Naive thymus-derived CD4-positive, alpha-beta T cell (primary cell): ENCODE results near the gene MYO16. TPM values are rescaled to one million over a fixed set of nuclear protein-coding genes. Genes with fewer than 3 reads are reported as not detected.

Source experiments
- ATAC-seq: fragments of 150-1000 bp; cut with Tn5 transposase; 2 replicates; pipeline ENCODE4 v1.10.0; 2021; ENCODE audit warnings: mild to moderate bottlenecking, moderate library complexity
- CTCF ChIA-PET: fragments of 350-600 bp; sonication (Branson Sonifier 250); formaldehyde crosslinking; loops from one replicate; lab custom pipeline; 2021; ENCODE audit warnings: antibody characterized with exemption; lab: Charles Lee
- POLR2A ChIA-PET: fragments of 350-600 bp; sonication (Branson Sonifier 250); formaldehyde crosslinking; loops from one replicate; lab custom pipeline; 2021; ENCODE audit warnings: antibody characterized with exemption, inconsistent platforms; lab: Charles Lee
- DNase-seq, 9 donors: peaks; one replicate each; pipeline versions ENCODE4 v3.0.0 to v3.0.0-alpha.2; 2020 to 2022; ENCODE audit warnings: mixed read lengths in 1 of 9
- H3K27ac ChIP-seq: one replicate; pipeline ENCODE4 v1.7.0; 2013; ENCODE audit warnings: mild to moderate bottlenecking, low read depth, low read length, moderate library complexity
- H3K27me3 ChIP-seq, 2 donors: one replicate each; pipeline ENCODE4 v1.7.0; 2013; ENCODE audit warnings: low read length in 2 of 2, mild to moderate bottlenecking in 2 of 2, moderate library complexity in 2 of 2; ENCODE audit not compliant: control insufficient read depth in 2 of 2, insufficient read depth in 2 of 2
- H3K36me3 ChIP-seq, 3 experiments: 1 replicate in 2 of 3; 2 replicates in 1 of 3; pipeline ENCODE4 v1.7.0; 2013; ENCODE audit warnings: low read length in 3 of 3, mild to moderate bottlenecking in 3 of 3, moderate library complexity in 1 of 3; ENCODE audit not compliant: insufficient read depth in 3 of 3, control insufficient read depth in 2 of 3
- H3K4me1 ChIP-seq, 2 donors: one replicate each; pipeline ENCODE4 v1.7.0; 2013; ENCODE audit warnings: low read length in 2 of 2, mild to moderate bottlenecking in 2 of 2, moderate library complexity in 1 of 2; ENCODE audit not compliant: control insufficient read depth in 2 of 2, insufficient read depth in 2 of 2
- H3K4me3 ChIP-seq: 2 replicates; pipeline ENCODE4 v1.7.0; 2013; ENCODE audit warnings: mild to moderate bottlenecking, low read length
- H3K9me3 ChIP-seq, 3 experiments: 1 replicate in 2 of 3; 2 replicates in 1 of 3; pipeline ENCODE4 v1.7.0; 2013; ENCODE audit warnings: low read length in 3 of 3; ENCODE audit not compliant: control insufficient read depth in 2 of 3
- H3K27ac Mint-ChIP-seq, 9 donors: one replicate each; pipeline ENCODE4 v1.8.0; 2020 to 2022; ENCODE audit warnings: mixed read lengths in 9 of 9, mild to moderate bottlenecking in 8 of 9, moderate library complexity in 5 of 9, inconsistent platforms in 2 of 9
- H3K27me3 Mint-ChIP-seq, 5 donors: one replicate each; pipeline ENCODE4 v1.8.0; 2021 to 2022; ENCODE audit warnings: mixed read lengths in 5 of 5, mild to moderate bottlenecking in 1 of 5
- H3K36me3 Mint-ChIP-seq, 5 donors: one replicate each; pipeline ENCODE4 v1.8.0; 2020 to 2022; ENCODE audit warnings: mixed read lengths in 5 of 5, mild to moderate bottlenecking in 3 of 5, inconsistent platforms in 1 of 5
- H3K4me1 Mint-ChIP-seq, 7 donors: one replicate each; pipeline ENCODE4 v1.8.0; 2020 to 2022; ENCODE audit warnings: mixed read lengths in 7 of 7, mild to moderate bottlenecking in 3 of 7, inconsistent platforms in 1 of 7
- H3K4me3 Mint-ChIP-seq, 10 donors: one replicate each; pipeline ENCODE4 v1.8.0; 2020 to 2022; ENCODE audit warnings: mild to moderate bottlenecking in 10 of 10, mixed read lengths in 10 of 10, moderate library complexity in 6 of 10, inconsistent platforms in 2 of 10
- H3K9me3 Mint-ChIP-seq, 11 donors: one replicate each; pipeline ENCODE4 v1.8.0; 2020 to 2022; ENCODE audit warnings: mixed read lengths in 11 of 11, mild to moderate bottlenecking in 4 of 11, inconsistent platforms in 1 of 11, moderate library complexity in 1 of 11
- intact Hi-C, 2 donors: fragments of 100-400 bp; cut with micrococcal nuclease; formaldehyde crosslinking; loops; one replicate each; pipeline ENCODE4 v1.15.1; 2023
- polyA plus RNA-seq, 2 donors: library from polyadenylated mRNA; unstranded; fragments of 300-500 nt; fragmentation: Illumina TruSeq; gene quantifications; one replicate each; pipeline ENCODE4 v1.2.3, GENCODE V29; 2021
- total RNA-seq, 6 experiments: library from RNA in 5 of 6; stranded (reverse) in 5 of 6; gene quantifications; 1 replicate in 5 of 6; 2 replicates in 1 of 6; pipeline ENCODE4 v1.2.3 and lab custom pipeline; 2021 to 2026

MYO16 gene
- total and polyA plus RNA-seq, 7 experiments from 2014 or later: 0.10 to 1.4 (median 1.4) TPM; not detected in 4

DNA sequence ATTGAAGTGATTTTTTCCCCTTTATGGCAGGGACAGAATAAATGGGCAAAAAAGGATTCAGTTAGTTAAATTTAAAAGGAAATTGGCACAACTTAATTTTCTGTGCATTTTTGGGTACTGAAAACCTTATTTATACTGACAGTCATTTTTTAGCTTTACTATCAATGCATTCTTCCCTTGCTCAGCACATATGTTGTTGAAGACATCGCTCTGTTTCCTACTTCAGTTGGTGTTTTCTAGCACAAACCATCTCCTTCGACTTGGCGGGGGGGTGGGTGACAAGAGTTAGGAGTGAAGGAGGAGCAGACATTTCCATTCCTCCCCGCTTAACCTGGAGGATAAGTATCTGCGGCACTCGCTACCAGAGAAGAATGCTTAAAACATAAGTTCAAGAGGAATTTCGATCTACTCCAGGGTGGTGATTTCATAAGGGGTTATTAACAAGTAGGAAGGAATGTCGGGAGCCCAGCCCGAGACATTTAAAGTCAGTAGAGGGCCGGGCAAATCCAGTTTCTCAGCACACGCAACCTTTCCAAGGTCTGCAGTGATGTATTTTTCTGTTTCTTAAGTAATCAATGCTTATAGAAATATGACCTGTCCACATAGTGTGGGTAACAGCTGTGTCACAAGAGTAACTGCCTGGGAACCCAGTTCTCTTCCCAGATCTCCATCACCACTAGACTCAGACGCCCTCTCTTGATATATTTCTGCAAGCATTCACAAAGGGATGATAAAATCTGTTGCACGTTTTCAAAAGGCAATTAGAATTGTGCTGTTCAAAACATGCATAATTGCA, 525.8 kb downstream of the MYO16 start:
- DNase-seq (no peak), ATAC-seq (no peak)
- ChIA-PET CTCF (no interaction called here), POLR2A (interaction anchor here (0.6 kb wide), 1 partner anchor 29 kb away, joined by 3 read pairs; no protein-coding TSS in a partner anchor)
- no peak overlapping the region for H3K27ac Mint-ChIP-seq
- Histone ChIP-seq H3K4me1 (no peaks in the 10 kb centered on the region), H3K36me3 (no peaks in the 10 kb centered on the region), H3K27ac (no peak overlapping the region), H3K9me3 (no peaks in the 10 kb centered on the region), H3K27me3 (no peaks in the 10 kb centered on the region), H3K4me3 (no peak overlapping the region)
- no peaks in the 10 kb centered on the region for H3K36me3 Mint-ChIP-seq
- peaks cover 6 to 31% (median 12%) of the 10 kb centered on the region in 5 donors for H3K27me3 Mint-ChIP-seq
- intact Hi-C loops: no loop called here
- no peaks in the 10 kb centered on the region for H3K4me1 Mint-ChIP-seq
- H3K4me3 Mint-ChIP-seq: no peak overlapping the region
- peaks cover 0 to 2% (median 0%) of the 10 kb centered on the region in 11 donors for H3K9me3 Mint-ChIP-seq

DNA sequence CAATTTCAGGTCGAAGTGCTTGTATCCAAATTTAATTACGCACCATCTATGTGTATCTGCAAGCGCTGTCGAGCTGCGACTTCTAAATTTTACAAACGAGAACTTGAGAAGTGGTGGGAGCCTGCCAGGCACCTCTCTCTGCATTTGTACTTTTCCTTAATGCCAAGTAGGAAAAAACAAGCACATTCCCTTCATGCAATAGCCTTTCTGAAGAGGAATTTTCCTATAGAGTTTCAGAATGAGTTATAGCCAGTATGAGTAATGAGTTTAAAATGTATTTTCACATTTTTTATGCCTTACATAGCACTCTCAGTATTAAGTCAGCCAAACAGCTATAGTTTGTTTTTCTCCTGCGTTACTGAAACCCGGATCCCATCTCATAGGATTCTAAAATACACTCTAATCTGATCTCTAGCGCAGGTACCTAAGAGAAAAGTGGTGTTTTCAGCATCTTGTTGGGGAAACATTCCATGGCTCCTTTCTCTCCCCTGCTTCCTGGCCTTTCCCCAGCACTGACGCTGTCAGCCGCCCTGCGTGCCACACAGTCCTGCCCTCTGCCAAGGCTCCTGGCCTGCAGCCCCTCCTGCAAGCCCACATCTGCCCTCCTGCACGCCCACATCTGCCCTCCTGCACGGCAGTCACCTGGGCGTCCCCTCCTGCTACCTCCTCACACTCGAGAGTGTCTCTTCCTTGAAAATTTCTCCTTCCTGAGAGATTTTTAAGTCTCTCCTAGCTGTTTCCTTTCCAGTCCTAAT, 526.9 kb downstream of the MYO16 start:
- Histone ChIP-seq H3K27me3 (no peaks in the 10 kb centered on the region), H3K36me3 (no peaks in the 10 kb centered on the region), H3K9me3 (no peaks in the 10 kb centered on the region), H3K4me3 (no peak overlapping the region), H3K27ac (no peak overlapping the region), H3K4me1 (no peaks in the 10 kb centered on the region)
- Mint-ChIP-seq H3K27me3 (peaks cover 6 to 31% (median 12%) of the 10 kb centered on the region in 5 donors), H3K36me3 (no peaks in the 10 kb centered on the region), H3K9me3 (peaks cover 0 to 2% (median 0%) of the 10 kb centered on the region in 11 donors), H3K4me3 (no peak overlapping the region), H3K4me1 (no peaks in the 10 kb centered on the region), H3K27ac (no peak overlapping the region)
- ATAC-seq: no peak
- ChIA-PET CTCF (interaction anchor here (0.8 kb wide), 1 partner anchor 195 kb away, joined by 3 read pairs; no protein-coding TSS in a partner anchor), POLR2A (no interaction called here)
- no peak for DNase-seq
- intact Hi-C loops: no loop called here

DNA sequence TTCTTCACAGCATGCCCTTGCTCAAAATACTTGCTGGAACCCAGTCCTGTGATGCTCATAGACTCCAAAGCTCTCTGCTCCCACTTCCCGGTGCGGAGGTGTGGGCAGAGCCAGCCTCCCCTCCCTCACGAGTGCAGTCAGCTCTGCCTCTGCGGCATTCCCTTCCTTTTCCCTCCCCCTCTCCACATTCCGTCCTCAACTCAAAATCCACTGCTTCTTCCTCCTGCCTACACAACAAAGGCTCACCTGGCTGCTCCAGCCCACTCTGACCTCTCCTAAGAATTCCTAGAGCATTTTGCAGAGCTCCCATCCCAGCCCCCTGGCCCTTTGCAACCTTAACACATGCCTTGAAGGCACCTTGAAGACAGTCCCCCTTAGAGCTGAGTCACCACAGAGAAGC, 527.9 kb downstream of the MYO16 start:
- ChIA-PET POLR2A (no interaction called here), CTCF (interaction anchor here (0.8 kb wide), 1 partner anchor 196 kb away, joined by 3 read pairs; no protein-coding TSS in a partner anchor)
- DNase-seq (no peak), ATAC-seq (no peak)
- Histone ChIP-seq H3K4me1 (no peaks in the 10 kb centered on the region), H3K27me3 (no peaks in the 10 kb centered on the region), H3K27ac (no peak overlapping the region), H3K36me3 (no peaks in the 10 kb centered on the region), H3K4me3 (no peak overlapping the region), H3K9me3 (no peaks in the 10 kb centered on the region)
- intact Hi-C loops: no loop called here
- no peaks in the 10 kb centered on the region for H3K36me3 Mint-ChIP-seq
- H3K27ac Mint-ChIP-seq: no peak overlapping the region
- H3K4me3 Mint-ChIP-seq: no peak overlapping the region
- peaks cover 0 to 2% (median 0%) of the 10 kb centered on the region in 11 donors for H3K9me3 Mint-ChIP-seq
- H3K27me3 Mint-ChIP-seq: peaks cover 6 to 31% (median 12%) of the 10 kb centered on the region in 5 donors
- H3K4me1 Mint-ChIP-seq: no peaks in the 10 kb centered on the region

DNA sequence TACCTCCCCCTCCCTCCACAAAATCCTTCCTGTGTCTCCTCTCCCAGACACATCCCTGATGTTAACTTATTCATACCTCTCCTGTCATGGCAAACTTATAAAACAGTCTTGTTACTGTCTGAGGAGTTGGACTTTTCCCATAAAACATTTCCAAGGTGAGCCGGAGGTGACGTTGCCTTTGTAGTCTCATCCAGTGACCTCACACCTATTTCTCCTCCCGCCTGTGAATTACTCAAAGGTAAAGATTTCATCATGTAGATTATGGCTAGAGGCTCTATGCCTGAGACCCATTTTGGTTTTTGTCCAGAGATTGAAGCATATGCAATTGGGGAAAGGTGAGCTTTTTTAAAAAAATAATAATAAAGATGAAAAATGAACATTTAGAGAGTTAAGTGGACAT, 529.0 kb downstream of the MYO16 start:
- Mint-ChIP-seq H3K4me3 (no peak overlapping the region), H3K27ac (no peak overlapping the region), H3K4me1 (peaks cover 0 to 3% (median 0%) of the 10 kb centered on the region in 7 donors), H3K27me3 (peaks cover 9 to 36% (median 13%) of the 10 kb centered on the region in 5 donors), H3K9me3 (peaks cover 0 to 2% (median 0%) of the 10 kb centered on the region in 11 donors), H3K36me3 (no peaks in the 10 kb centered on the region)
- H3K36me3 ChIP-seq: no peaks in the 10 kb centered on the region
- ChIA-PET POLR2A (no interaction called here), CTCF (no interaction called here)
- H3K4me1 ChIP-seq: no peaks in the 10 kb centered on the region
- no peak overlapping the region for H3K27ac ChIP-seq
- H3K9me3 ChIP-seq: no peaks in the 10 kb centered on the region
- no peak overlapping the region for H3K4me3 ChIP-seq
- intact Hi-C loops: no loop called here
- DNase-seq: no peak
- no peaks in the 10 kb centered on the region for H3K27me3 ChIP-seq
- no peak for ATAC-seq

DNA sequence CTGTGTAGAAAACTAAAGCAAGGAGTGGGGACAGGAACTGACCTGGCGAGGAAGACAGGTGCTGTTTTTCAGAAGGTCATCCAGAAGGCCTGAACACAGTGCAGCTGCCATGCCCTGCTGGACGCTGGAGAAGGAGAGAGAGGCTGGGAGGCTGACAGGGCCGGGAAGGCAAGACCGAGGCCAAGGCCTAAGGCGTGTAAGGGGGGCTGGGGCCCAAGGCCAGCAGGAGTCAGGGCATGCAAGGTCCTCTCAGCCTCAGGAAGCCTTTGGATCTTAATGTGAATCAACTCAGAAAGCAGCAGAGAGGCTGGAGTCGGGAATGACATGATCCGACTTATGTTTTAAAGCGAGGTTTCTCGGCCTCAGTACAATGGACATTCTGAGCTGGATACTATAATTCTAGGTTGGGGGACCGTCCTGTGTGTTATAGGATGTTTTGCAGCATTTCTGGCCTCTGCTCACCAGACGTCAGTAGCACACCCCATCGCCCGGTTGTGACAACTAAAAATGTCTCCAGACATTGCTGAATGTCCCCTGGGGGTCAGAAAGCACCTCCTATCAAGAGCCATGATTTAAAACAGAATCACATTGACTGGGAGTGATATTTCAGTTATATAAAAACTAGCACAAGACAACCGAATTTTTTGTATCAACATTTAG, 530.4 kb downstream of the MYO16 start:
- no peak overlapping the region for H3K27ac Mint-ChIP-seq
- POLR2A ChIA-PET: no interaction called here
- intact Hi-C loops: no loop called here

DNA sequence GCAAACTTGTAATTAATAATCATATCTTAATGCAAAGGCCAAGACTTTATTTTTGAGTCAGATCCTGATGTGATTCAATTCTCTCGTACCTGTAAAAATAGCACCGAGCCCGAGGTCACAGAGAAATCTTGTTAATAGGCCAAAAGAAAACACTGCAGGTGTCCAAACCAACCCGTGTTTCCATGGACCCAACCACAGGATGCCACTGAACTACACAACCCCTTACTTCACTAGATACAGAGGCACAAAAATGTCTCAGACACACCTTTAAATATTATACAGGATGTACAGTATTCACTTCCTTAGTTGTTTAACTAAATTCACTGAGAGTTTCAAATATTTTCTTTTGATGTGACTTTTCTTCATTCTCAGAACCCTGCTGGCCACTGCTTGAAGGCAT, 530.9 kb downstream of the MYO16 start:
- intact Hi-C loops: no loop called here
- no peak overlapping the region for H3K27ac Mint-ChIP-seq
- H3K4me1 ChIP-seq: no peaks in the 10 kb centered on the region
- no peaks in the 10 kb centered on the region for H3K36me3 Mint-ChIP-seq
- H3K36me3 ChIP-seq: no peaks in the 10 kb centered on the region
- ChIA-PET POLR2A (no interaction called here), CTCF (no interaction called here)
- H3K9me3 ChIP-seq: no peaks in the 10 kb centered on the region
- ATAC-seq: no peak
- no peak for DNase-seq
- H3K9me3 Mint-ChIP-seq: peaks cover 0 to 3% (median 0%) of the 10 kb centered on the region in 11 donors
- H3K27me3 ChIP-seq: no peaks in the 10 kb centered on the region
- no peak overlapping the region for H3K4me3 ChIP-seq
- H3K4me1 Mint-ChIP-seq: peaks cover 0 to 4% (median 0%) of the 10 kb centered on the region in 7 donors
- peaks cover 9 to 31% (median 13%) of the 10 kb centered on the region in 5 donors for H3K27me3 Mint-ChIP-seq
- no peak overlapping the region for H3K4me3 Mint-ChIP-seq
- H3K27ac ChIP-seq: no peak overlapping the region

More for the DNA sequence above, 530.4 kb downstream of the MYO16 start:
- CTCF ChIA-PET: no interaction called here
- Mint-ChIP-seq H3K27me3 (peaks cover 9 to 36% (median 16%) of the 10 kb centered on the region in 5 donors), H3K4me1 (peaks cover 0 to 4% (median 0%) of the 10 kb centered on the region in 7 donors), H3K9me3 (peaks cover 0 to 3% (median 0%) of the 10 kb centered on the region in 11 donors), H3K4me3 (no peak overlapping the region), H3K36me3 (no peaks in the 10 kb centered on the region)
- H3K9me3 ChIP-seq: no peaks in the 10 kb centered on the region
- no peak for ATAC-seq
- H3K36me3 ChIP-seq: no peaks in the 10 kb centered on the region
- no peaks in the 10 kb centered on the region for H3K4me1 ChIP-seq
- no peaks in the 10 kb centered on the region for H3K27me3 ChIP-seq
- H3K27ac ChIP-seq: no peak overlapping the region
- H3K4me3 ChIP-seq: no peak overlapping the region
- no peak for DNase-seq
